MM.1S (cell line): ENCODE measurements around the gene IFT122.

Experiments
- EZH2 ChIP-seq: fragments of 300-600 bp; sonication (generic); optimal IDR thresholded peaks from 2 replicates; pipeline ENCODE3; 2017; ENCODE audit warnings: low read depth, mild to moderate bottlenecking, antibody characterized with exemption, low read length, mixed read lengths
- EZH2phosphoT487 ChIP-seq: fragments of 300-600 bp; sonication (generic); IDR thresholded peaks from 2 replicates; pipeline ENCODE4 v1.6.1; 2018; ENCODE audit warnings: antibody characterized with exemption, low read length
- TF ChIP-seq, protein P1 (sequence below): fragments of 300-600 bp; sonication (generic); IDR thresholded peaks from 2 replicates; pipeline ENCODE4 v1.5.1; 2016; ENCODE audit warnings: antibody characterized with exemption, low read length, mixed read lengths

GRCh38 chr3:129536374-129536667 lies 96.3 kb downstream of the IFT122 start:
- TF ChIP-seq, protein P1, sequence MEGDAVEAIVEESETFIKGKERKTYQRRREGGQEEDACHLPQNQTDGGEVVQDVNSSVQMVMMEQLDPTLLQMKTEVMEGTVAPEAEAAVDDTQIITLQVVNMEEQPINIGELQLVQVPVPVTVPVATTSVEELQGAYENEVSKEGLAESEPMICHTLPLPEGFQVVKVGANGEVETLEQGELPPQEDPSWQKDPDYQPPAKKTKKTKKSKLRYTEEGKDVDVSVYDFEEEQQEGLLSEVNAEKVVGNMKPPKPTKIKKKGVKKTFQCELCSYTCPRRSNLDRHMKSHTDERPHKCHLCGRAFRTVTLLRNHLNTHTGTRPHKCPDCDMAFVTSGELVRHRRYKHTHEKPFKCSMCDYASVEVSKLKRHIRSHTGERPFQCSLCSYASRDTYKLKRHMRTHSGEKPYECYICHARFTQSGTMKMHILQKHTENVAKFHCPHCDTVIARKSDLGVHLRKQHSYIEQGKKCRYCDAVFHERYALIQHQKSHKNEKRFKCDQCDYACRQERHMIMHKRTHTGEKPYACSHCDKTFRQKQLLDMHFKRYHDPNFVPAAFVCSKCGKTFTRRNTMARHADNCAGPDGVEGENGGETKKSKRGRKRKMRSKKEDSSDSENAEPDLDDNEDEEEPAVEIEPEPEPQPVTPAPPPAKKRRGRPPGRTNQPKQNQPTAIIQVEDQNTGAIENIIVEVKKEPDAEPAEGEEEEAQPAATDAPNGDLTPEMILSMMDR = no peak
- TF ChIP-seq EZH2 (no peak), EZH2phosphoT487 (no peak)
